Stomach (tissue), 9 donors: Measurements from ENCODE around the gene ANKRD22. TPM values are rescaled to one million over a fixed set of nuclear protein-coding genes. Genes with fewer than 3 reads are reported as not detected.

Experiments
- DNase-seq, 2 donors: peaks; one replicate each; pipeline versions ENCODE4 v3.0.0 to v3.0.0-alpha.2; 2013 to 2019
- H3K27ac ChIP-seq, 5 donors: fragments of 200-600 bp in 4 of 5; sonication (generic) in 4 of 5; one replicate each; pipeline ENCODE4 v1.5.1; 2013 to 2019; ENCODE audit warnings: mild to moderate bottlenecking in 1 of 5, moderate library complexity in 1 of 5
- H3K27me3 ChIP-seq, 3 donors: fragments of 200-600 bp; sonication (generic); one replicate each; pipeline ENCODE4 v1.5.1; 2017 to 2019; ENCODE audit warnings: mixed run types in 1 of 3
- H3K36me3 ChIP-seq, 4 donors: fragments of 200-600 bp; sonication (generic); 1 replicate in 3 of 4; 2 replicates in 1 of 4; pipeline ENCODE4 v1.5.1; 2016 to 2019
- H3K4me1 ChIP-seq, 4 donors: fragments of 200-600 bp; sonication (generic); one replicate each; pipeline ENCODE4 v1.5.1; 2016 to 2019
- H3K4me3 ChIP-seq, 4 donors: fragments of 200-600 bp; sonication (generic) in 3 of 4; one replicate each; pipeline ENCODE4 v1.5.1; 2016 to 2019; ENCODE audit warnings: mild to moderate bottlenecking in 1 of 4
- H3K9me3 ChIP-seq, 4 donors: fragments of 200-600 bp; sonication (generic); one replicate each; pipeline ENCODE4 v1.5.1; 2016 to 2019
- EP300 ChIP-seq: sonication (generic); formaldehyde crosslinking; IDR thresholded peaks from one replicate; pipeline ENCODE4 v1.6.1; 2017; ENCODE audit warnings: antibody characterized with exemption
- POLR2A ChIP-seq, 4 donors: fragments of 450-650 bp; IDR thresholded peaks; one replicate each; pipeline ENCODE4 v1.6.1; 2016; ENCODE audit warnings: antibody characterized with exemption in 4 of 4, control low read depth in 2 of 4, mild to moderate bottlenecking in 1 of 4, moderate library complexity in 1 of 4
- POLR2AphosphoS5 ChIP-seq, 3 donors: sonication (generic); formaldehyde crosslinking; IDR thresholded peaks; one replicate each; pipeline ENCODE4 v1.6.1; 2016; ENCODE audit warnings: antibody characterized with exemption in 3 of 3
- WGBS, 5 donors: extraction: QIAGEN DNeasy Blood & Tissue Kit in 3 of 5; methylation state at CpG; one replicate each; pipeline versions ENCODE4 v1.1.5 to v1.1.7; 2013 to 2018; 5-methylcytosine and 5-hydroxymethylcytosine counted together
- intact Hi-C: fragments of 100-400 bp; cut with DNase I; formaldehyde crosslinking; loops from one replicate; pipeline ENCODE4 v1.15.1; 2023; ENCODE audit warnings: low total_unique reads
- polyA plus RNA-seq, 3 donors: library from polyadenylated mRNA; stranded (reverse); fragments of 200-250 nt; gene quantifications; one replicate each; pipeline ENCODE4 v1.2.3, GENCODE V29; 2013
- total RNA-seq, 5 donors: library from RNA; depleted of rRNA; stranded (reverse); fragments of >200 nt; gene quantifications; one replicate each; pipeline versions ENCODE4 v1.1.0 to v1.2.3, GENCODE V29; 2014 to 2016
- TF ChIP-seq, protein P1 (sequence below), 7 experiments: fragments of 450-650 bp in 4 of 7; fragments of 200-600 bp in 3 of 7; sonication (generic) in 3 of 7; IDR thresholded peaks; one replicate each; pipeline ENCODE4 v1.5.1; 2016 to 2019; ENCODE audit warnings: antibody characterized with exemption in 7 of 7, control low read depth in 2 of 7, mild to moderate bottlenecking in 1 of 7
- donor health status: healthy with polysubstance abuse.
- donor health status: Bipolar disorder and iron deficiency.
- donor health status: healthy.

The ANKRD22 gene
- total and polyA plus RNA-seq, 8 donors: 6.4 to 63.9 (median 36.4) TPM

DNA sequence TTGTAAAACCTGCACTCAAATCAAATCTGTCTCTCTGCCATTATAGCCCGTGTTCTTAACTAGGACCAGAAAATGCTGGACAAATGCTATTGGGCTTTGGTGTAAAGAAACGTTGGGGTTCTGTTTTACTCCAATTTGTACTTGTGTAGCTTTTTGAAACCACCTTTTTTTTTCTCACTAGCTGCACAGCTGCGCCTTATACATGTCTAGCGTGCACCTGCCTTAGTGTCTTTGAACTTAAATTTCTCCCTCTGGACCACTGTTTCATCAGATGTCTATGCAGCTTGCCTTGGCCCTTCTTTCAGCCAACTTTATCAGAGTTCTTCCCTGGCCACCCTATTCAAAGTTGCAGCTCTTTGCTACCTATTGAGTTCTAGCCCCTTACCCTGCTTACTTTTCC lies 42.0 kb downstream of the ANKRD22 start:
- 66 to 85% (median 72%) methylated on average over 4 of the region's 4 CpGs for WGBS, 5 donors
- intact Hi-C loops: no loop called here
- Histone ChIP-seq H3K4me1 (peaks cover 0 to 9% (median 1%) of the 10 kb centered on the region in 4 donors), H3K27ac (no peak overlapping the region), H3K4me3 (no peak overlapping the region), H3K36me3 (no peaks in the 10 kb centered on the region), H3K9me3 (no peaks in the 10 kb centered on the region), H3K27me3 (no peaks in the 10 kb centered on the region)
- TF ChIP-seq EP300 (no peak), POLR2AphosphoS5 (IDR thresholded peaks at IDR 0.05) (no peak), POLR2A (IDR thresholded peaks at IDR 0.05) (no peak)
- TF ChIP-seq, protein P1, sequence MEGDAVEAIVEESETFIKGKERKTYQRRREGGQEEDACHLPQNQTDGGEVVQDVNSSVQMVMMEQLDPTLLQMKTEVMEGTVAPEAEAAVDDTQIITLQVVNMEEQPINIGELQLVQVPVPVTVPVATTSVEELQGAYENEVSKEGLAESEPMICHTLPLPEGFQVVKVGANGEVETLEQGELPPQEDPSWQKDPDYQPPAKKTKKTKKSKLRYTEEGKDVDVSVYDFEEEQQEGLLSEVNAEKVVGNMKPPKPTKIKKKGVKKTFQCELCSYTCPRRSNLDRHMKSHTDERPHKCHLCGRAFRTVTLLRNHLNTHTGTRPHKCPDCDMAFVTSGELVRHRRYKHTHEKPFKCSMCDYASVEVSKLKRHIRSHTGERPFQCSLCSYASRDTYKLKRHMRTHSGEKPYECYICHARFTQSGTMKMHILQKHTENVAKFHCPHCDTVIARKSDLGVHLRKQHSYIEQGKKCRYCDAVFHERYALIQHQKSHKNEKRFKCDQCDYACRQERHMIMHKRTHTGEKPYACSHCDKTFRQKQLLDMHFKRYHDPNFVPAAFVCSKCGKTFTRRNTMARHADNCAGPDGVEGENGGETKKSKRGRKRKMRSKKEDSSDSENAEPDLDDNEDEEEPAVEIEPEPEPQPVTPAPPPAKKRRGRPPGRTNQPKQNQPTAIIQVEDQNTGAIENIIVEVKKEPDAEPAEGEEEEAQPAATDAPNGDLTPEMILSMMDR (IDR thresholded peaks at IDR 0.05): no peak
- DNase-seq: no peak

DNA sequence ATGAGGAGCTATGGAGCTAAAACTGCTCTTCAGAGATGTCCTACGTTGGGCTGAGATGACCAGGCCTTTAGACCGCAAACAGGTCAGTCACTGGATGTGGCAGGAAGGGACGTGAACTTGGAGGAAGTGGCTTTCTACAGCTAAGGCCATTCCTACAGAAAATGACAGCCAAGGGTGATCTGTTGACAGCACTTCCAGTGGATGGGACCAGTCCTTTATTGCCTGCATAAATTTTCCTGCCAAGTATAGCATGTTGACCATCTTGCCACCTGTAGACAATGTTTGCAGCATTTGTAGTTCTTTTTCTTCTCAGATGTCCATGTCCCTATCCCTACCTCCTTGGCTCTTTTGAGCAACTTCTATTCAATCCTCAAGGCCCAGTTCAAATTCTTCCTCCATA lies 45.7 kb downstream of the ANKRD22 start:
- intact Hi-C loops: no loop called here
- Histone ChIP-seq H3K9me3 (no peaks in the 10 kb centered on the region), H3K27ac (no peak overlapping the region), H3K36me3 (no peaks in the 10 kb centered on the region), H3K4me1 (peaks cover 0 to 9% (median 0%) of the 10 kb centered on the region in 4 donors), H3K27me3 (no peaks in the 10 kb centered on the region), H3K4me3 (no peak overlapping the region)
- DNase-seq: no peak
- no peak for TF ChIP-seq POLR2A (IDR thresholded peaks at IDR 0.05)
- TF ChIP-seq POLR2AphosphoS5 (IDR thresholded peaks at IDR 0.05): no peak
- no peak for TF ChIP-seq EP300
- TF ChIP-seq, protein P1 (IDR thresholded peaks at IDR 0.05): no peak
- WGBS, 5 donors: 80 to 95% (median 90%) methylated on average over 3 of the region's 3 CpGs

DNA sequence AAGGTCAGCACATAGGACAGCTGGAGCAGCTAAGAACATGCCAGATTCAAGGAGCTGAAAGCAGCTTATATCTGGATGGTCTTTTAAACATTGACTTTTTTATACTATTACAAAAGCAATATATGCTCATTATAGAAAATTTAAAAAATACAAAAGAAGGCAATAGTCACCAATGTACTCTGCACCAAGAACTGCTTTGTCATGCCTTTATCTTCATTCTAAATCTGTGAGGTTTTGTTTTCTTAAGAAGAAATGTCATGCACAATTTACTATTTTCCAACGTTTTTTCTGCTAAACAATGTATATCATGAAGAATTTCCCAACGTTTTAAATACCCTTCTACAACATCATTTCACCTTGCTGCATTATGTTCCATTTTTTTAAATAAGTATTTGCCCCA lies 46.3 kb downstream of the ANKRD22 start:
- Histone ChIP-seq H3K9me3 (no peaks in the 10 kb centered on the region), H3K4me3 (no peak overlapping the region), H3K27ac (no peak overlapping the region), H3K27me3 (no peaks in the 10 kb centered on the region), H3K4me1 (peaks cover 0 to 5% (median 0%) of the 10 kb centered on the region in 4 donors), H3K36me3 (no peaks in the 10 kb centered on the region)
- 44 to 56% (median 52%) methylated on average over 2 of the region's 2 CpGs for WGBS, 5 donors
- DNase-seq: no peak
- intact Hi-C loops: no loop called here
- TF ChIP-seq EP300: no peak
- TF ChIP-seq, protein P1 (IDR thresholded peaks at IDR 0.05): no peak
- TF ChIP-seq POLR2A (IDR thresholded peaks at IDR 0.05): no peak
- TF ChIP-seq POLR2AphosphoS5 (IDR thresholded peaks at IDR 0.05): no peak

DNA sequence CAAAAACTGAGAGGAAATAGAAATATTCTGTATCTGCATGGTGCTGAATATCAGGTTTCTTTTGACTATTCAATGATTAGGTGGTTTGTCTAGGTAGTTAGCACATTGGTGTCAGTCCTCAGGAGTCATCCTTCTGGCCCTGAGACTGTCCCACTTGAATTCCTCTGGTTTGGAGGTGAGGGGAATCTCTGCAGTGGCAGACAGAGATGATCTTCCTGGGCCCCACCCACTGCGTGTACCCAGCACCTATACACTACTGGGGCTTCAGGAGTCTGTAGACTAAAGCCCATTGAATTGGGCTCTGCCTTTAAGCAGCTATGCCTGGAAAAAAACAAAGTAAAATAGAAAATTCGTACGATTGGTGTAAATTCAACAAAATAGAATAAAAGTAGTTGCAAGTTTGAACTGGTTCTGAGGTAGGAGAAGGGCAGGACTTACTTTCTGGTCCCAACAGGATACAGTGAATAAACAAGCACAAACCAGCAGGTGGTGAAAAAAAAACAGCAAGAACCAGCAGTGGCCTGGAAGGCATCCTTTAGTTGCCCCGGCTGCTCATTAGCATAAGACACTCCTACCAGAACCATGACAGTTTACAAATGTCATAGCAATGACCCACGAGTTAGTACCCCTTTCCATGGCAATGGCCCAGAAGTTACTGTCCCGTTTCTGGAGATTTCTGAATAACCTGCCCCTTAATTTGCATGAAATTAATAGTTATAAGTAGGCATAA lies 47.4 kb downstream of the ANKRD22 start:
- 67 to 82% (median 71%) methylated on average over 6 of the region's 6 CpGs for WGBS, 5 donors
- Histone ChIP-seq H3K27me3 (no peaks in the 10 kb centered on the region), H3K4me3 (no peak overlapping the region), H3K4me1 (no peaks in the 10 kb centered on the region), H3K9me3 (no peaks in the 10 kb centered on the region), H3K27ac (no peak overlapping the region), H3K36me3 (no peaks in the 10 kb centered on the region)
- DNase-seq: no peak
- TF ChIP-seq POLR2A (IDR thresholded peaks at IDR 0.05) (no peak), POLR2AphosphoS5 (IDR thresholded peaks at IDR 0.05) (no peak), EP300 (no peak)
- TF ChIP-seq, protein P1 (IDR thresholded peaks at IDR 0.05): no peak
- intact Hi-C loops: no loop called here
